ENCODE data around the gene ZNF823. TPM values are rescaled to one million over a fixed set of nuclear protein-coding genes. Genes with fewer than 3 reads are reported as not detected.

The ZNF823 gene
- total RNA-seq, 1 experiment from 2014 or later, result 7.4 TPM

- peaks cover 7% of the 10 kb centered on the region for H3F3A ChIP-seq (ENCODE audit: insufficient read depth, low read depth)
- H3K27ac ChIP-seq, result no peak overlapping the region
- peaks cover 7% of the 10 kb centered on the region for H3K4me1 ChIP-seq (replicated peaks; ENCODE audit: insufficient read depth)
- no peak overlapping the region for H3K4me2 ChIP-seq
- no peak overlapping the region for H3K4me3 ChIP-seq
- H3K9me3 ChIP-seq (ENCODE audit: insufficient read depth, low read depth), result peaks cover 26% of the 10 kb centered on the region
- H2AFZ ChIP-seq, result 0 out of 2 replicates have a peak overlapping the region, but pooled peaks have one; percentile 8
- DNase-seq, result no peak
- CTCF ChIA-PET, result no interaction called here
- TF ChIP-seq, protein P1, sequence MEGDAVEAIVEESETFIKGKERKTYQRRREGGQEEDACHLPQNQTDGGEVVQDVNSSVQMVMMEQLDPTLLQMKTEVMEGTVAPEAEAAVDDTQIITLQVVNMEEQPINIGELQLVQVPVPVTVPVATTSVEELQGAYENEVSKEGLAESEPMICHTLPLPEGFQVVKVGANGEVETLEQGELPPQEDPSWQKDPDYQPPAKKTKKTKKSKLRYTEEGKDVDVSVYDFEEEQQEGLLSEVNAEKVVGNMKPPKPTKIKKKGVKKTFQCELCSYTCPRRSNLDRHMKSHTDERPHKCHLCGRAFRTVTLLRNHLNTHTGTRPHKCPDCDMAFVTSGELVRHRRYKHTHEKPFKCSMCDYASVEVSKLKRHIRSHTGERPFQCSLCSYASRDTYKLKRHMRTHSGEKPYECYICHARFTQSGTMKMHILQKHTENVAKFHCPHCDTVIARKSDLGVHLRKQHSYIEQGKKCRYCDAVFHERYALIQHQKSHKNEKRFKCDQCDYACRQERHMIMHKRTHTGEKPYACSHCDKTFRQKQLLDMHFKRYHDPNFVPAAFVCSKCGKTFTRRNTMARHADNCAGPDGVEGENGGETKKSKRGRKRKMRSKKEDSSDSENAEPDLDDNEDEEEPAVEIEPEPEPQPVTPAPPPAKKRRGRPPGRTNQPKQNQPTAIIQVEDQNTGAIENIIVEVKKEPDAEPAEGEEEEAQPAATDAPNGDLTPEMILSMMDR (conservative IDR thresholded peaks at IDR 0.05), result no peak
- no peak for TF ChIP-seq EZH2 (IDR thresholded peaks at IDR 0.05; ENCODE audit: low read depth)
- no peaks in the 10 kb centered on the region for H3K36me3 ChIP-seq (ENCODE audit: low read depth)
- H3K27me3 ChIP-seq (ENCODE audit: insufficient read depth, low read depth), result no peaks in the 10 kb centered on the region
- no peaks in the 10 kb centered on the region for H3K9me2 ChIP-seq (ENCODE audit: insufficient read depth)
- BruUV-seq (replicated peaks), result no TSS peak
- H3K79me2 ChIP-seq (ENCODE audit: low read depth), result no peaks in the 10 kb centered on the region
- intact Hi-C loops (cut with micrococcal nuclease; ENCODE audit: unreplicated experiment), result no loop called here
- H4K20me1 ChIP-seq (ENCODE audit: insufficient read depth), result no peaks in the 10 kb centered on the region
- POLR2A ChIA-PET (ENCODE audit: unreplicated experiment), result no interaction called here
Measured at GRCh38 chr19:11759805-11760204, 21.1 kb upstream of the ZNF823 start.

- no peak overlapping the region for H3K4me3 ChIP-seq
- H3K4me2 ChIP-seq, result no peak overlapping the region
- H3F3A ChIP-seq (ENCODE audit: insufficient read depth, low read depth), result peaks cover 15% of the 10 kb centered on the region
- H2AFZ ChIP-seq, result no peak overlapping the region
- TF ChIP-seq, protein P1 (conservative IDR thresholded peaks at IDR 0.05), result no peak
- H3K27me3 ChIP-seq (ENCODE audit: insufficient read depth, low read depth), result no peaks in the 10 kb centered on the region
- no peak overlapping the region for H3K27ac ChIP-seq
- no TSS peak for BruUV-seq (replicated peaks)
- no peaks in the 10 kb centered on the region for H4K20me1 ChIP-seq (ENCODE audit: insufficient read depth)
- DNase-seq, result no peak
- POLR2A ChIA-PET (ENCODE audit: unreplicated experiment), result no interaction called here
- no peaks in the 10 kb centered on the region for H3K9me2 ChIP-seq (ENCODE audit: insufficient read depth)
- peaks cover 16% of the 10 kb centered on the region for H3K4me1 ChIP-seq (replicated peaks; ENCODE audit: insufficient read depth)
- no peaks in the 10 kb centered on the region for H3K79me2 ChIP-seq (ENCODE audit: low read depth)
- H3K36me3 ChIP-seq (ENCODE audit: low read depth), result no peaks in the 10 kb centered on the region
- peaks cover 30% of the 10 kb centered on the region for H3K9me3 ChIP-seq (ENCODE audit: insufficient read depth, low read depth)
- intact Hi-C loops (cut with micrococcal nuclease; ENCODE audit: unreplicated experiment), result no loop called here
- CTCF ChIA-PET, result no interaction called here
Measured at GRCh38 chr19:11756965-11757364, 18.2 kb upstream of the ZNF823 start.

- H2AFZ ChIP-seq, result peak overlapping the region; percentile 73
- peak overlapping the region; percentile 64 for H3K27ac ChIP-seq
- peaks cover 15% of the 10 kb centered on the region for H3F3A ChIP-seq (ENCODE audit: insufficient read depth, low read depth)
- ChIA-PET CTCF (interaction anchor here (0.6 kb wide), 1 partner anchor 9 kb away, joined by 5 read pairs; no protein-coding TSS in a partner anchor), POLR2A (ENCODE audit: unreplicated experiment) (no interaction called here)
- intact Hi-C loops (cut with micrococcal nuclease; ENCODE audit: unreplicated experiment), result no loop called here
- no peaks in the 10 kb centered on the region for H3K9me2 ChIP-seq (ENCODE audit: insufficient read depth)
- DNase-seq, result peak in 1 of 2 experiments; percentile 89
- H3K4me2 ChIP-seq, result peak overlapping the region; percentile 59
- H3K4me3 ChIP-seq, result peak overlapping the region; percentile 39; the same call in 1 of the 2 replicates
- no peaks in the 10 kb centered on the region for H3K36me3 ChIP-seq (ENCODE audit: low read depth)
- H3K27me3 ChIP-seq (ENCODE audit: insufficient read depth, low read depth), result no peaks in the 10 kb centered on the region
- no peaks in the 10 kb centered on the region for H4K20me1 ChIP-seq (ENCODE audit: insufficient read depth)
- no TSS peak for BruUV-seq (replicated peaks)
- H3K4me1 ChIP-seq (replicated peaks; ENCODE audit: insufficient read depth), result peaks cover 16% of the 10 kb centered on the region
- peaks cover 34% of the 10 kb centered on the region for H3K9me3 ChIP-seq (ENCODE audit: insufficient read depth, low read depth)
- no peak for TF ChIP-seq EZH2 (IDR thresholded peaks at IDR 0.05; ENCODE audit: low read depth)
- TF ChIP-seq, protein P1 (conservative IDR thresholded peaks at IDR 0.05), result no peak
- H3K79me2 ChIP-seq (ENCODE audit: low read depth), result no peaks in the 10 kb centered on the region
Measured at GRCh38 chr19:11754663-11755062, 15.9 kb upstream of the ZNF823 start.
